ENCODE measurements around the gene PINLYP. TPM values are rescaled to one million over a fixed set of nuclear protein-coding genes. Genes with fewer than 3 reads are reported as not detected.

The PINLYP gene
- total RNA-seq, 1 donor from 2014 or later = 0.91 TPM

GRCh38 chr19:43551399-43552197 is 24.0 kb upstream of the PINLYP start:
- no peak overlapping the region for H3K4me3 Mint-ChIP-seq (ENCODE audit: unreplicated experiment)
- no peak for TF ChIP-seq CTCF (IDR thresholded peaks at IDR 0.05)
- no peaks in the 10 kb centered on the region for H3K9me3 Mint-ChIP-seq (ENCODE audit: unreplicated experiment)
- no peaks in the 10 kb centered on the region for H3K27me3 Mint-ChIP-seq (ENCODE audit: unreplicated experiment)
- no peaks in the 10 kb centered on the region for H3K4me1 Mint-ChIP-seq (ENCODE audit: unreplicated experiment)
- H3K27ac Mint-ChIP-seq (ENCODE audit: unreplicated experiment) = no peak overlapping the region
- peaks cover 26% of the 10 kb centered on the region for H3K36me3 Mint-ChIP-seq (ENCODE audit: unreplicated experiment)
- no peak for DNase-seq (ENCODE audit: extremely low spot score, unreplicated experiment)

- DNase-seq (ENCODE audit: extremely low spot score, unreplicated experiment) = no peak
These were observed 23.5 kb upstream of the PINLYP start for GRCh38 chr19:43552198-43552450.

GRCh38 chr19:43552616-43553015 is 23.0 kb upstream of the PINLYP start:
- no peak overlapping the region for H3K27ac Mint-ChIP-seq (ENCODE audit: unreplicated experiment)
- H3K27me3 Mint-ChIP-seq (ENCODE audit: unreplicated experiment) = no peaks in the 10 kb centered on the region
- H3K4me1 Mint-ChIP-seq (ENCODE audit: unreplicated experiment) = no peaks in the 10 kb centered on the region
- no peaks in the 10 kb centered on the region for H3K9me3 Mint-ChIP-seq (ENCODE audit: unreplicated experiment)
- H3K4me3 Mint-ChIP-seq (ENCODE audit: unreplicated experiment) = no peak overlapping the region
- DNase-seq (ENCODE audit: extremely low spot score, unreplicated experiment) = no peak
- TF ChIP-seq CTCF (IDR thresholded peaks at IDR 0.05) = no peak
- peaks cover 27% of the 10 kb centered on the region for H3K36me3 Mint-ChIP-seq (ENCODE audit: unreplicated experiment)

More at GRCh38 chr19:43552198-43552450, 23.5 kb upstream of the PINLYP start:
- Mint-ChIP-seq H3K9me3 (ENCODE audit: unreplicated experiment) (no peaks in the 10 kb centered on the region), H3K4me1 (ENCODE audit: unreplicated experiment) (no peaks in the 10 kb centered on the region), H3K4me3 (ENCODE audit: unreplicated experiment) (no peak overlapping the region), H3K36me3 (ENCODE audit: unreplicated experiment) (peaks cover 26% of the 10 kb centered on the region), H3K27ac (ENCODE audit: unreplicated experiment) (no peak overlapping the region), H3K27me3 (ENCODE audit: unreplicated experiment) (no peaks in the 10 kb centered on the region)
- TF ChIP-seq CTCF (IDR thresholded peaks at IDR 0.05) = no peak

- DNase-seq (ENCODE audit: extremely low spot score, unreplicated experiment) = no peak
- Mint-ChIP-seq H3K27me3 (ENCODE audit: unreplicated experiment) (no peaks in the 10 kb centered on the region), H3K36me3 (ENCODE audit: unreplicated experiment) (peaks cover 27% of the 10 kb centered on the region), H3K9me3 (ENCODE audit: unreplicated experiment) (no peaks in the 10 kb centered on the region), H3K27ac (ENCODE audit: unreplicated experiment) (no peak overlapping the region), H3K4me1 (ENCODE audit: unreplicated experiment) (no peaks in the 10 kb centered on the region), H3K4me3 (ENCODE audit: unreplicated experiment) (no peak overlapping the region)
- no peak for TF ChIP-seq CTCF (IDR thresholded peaks at IDR 0.05)
These were observed 21.9 kb upstream of the PINLYP start for GRCh38 chr19:43553656-43554055.

GRCh38 chr19:43554317-43554895 is 21.2 kb upstream of the PINLYP start:
- Mint-ChIP-seq H3K4me1 (ENCODE audit: unreplicated experiment) (no peaks in the 10 kb centered on the region), H3K27ac (ENCODE audit: unreplicated experiment) (no peak overlapping the region), H3K27me3 (ENCODE audit: unreplicated experiment) (no peaks in the 10 kb centered on the region), H3K4me3 (ENCODE audit: unreplicated experiment) (no peak overlapping the region), H3K9me3 (ENCODE audit: unreplicated experiment) (no peaks in the 10 kb centered on the region), H3K36me3 (ENCODE audit: unreplicated experiment) (peaks cover 27% of the 10 kb centered on the region)
- DNase-seq (ENCODE audit: extremely low spot score, unreplicated experiment) = no peak
- no peak for TF ChIP-seq CTCF (IDR thresholded peaks at IDR 0.05)

All from osteocyte (in vitro differentiated cells).